Fibroblast of villous mesenchyme (primary cell): ENCODE results near the gene ZNF638. TPM values are rescaled to one million over a fixed set of nuclear protein-coding genes. Genes with fewer than 3 reads are reported as not detected.

Source experiments
- DNase-seq: peaks from one replicate; pipeline ENCODE4 v3.0.0-alpha.2; 2010; ENCODE audit warnings: low read depth
- H3K4me3 ChIP-seq: 2 replicates; pipeline ENCODE4 v1.5.1; 2011; ENCODE audit warnings: low read depth, mild to moderate bottlenecking, low read length
- CTCF ChIP-seq: IDR thresholded peaks from 2 replicates; pipeline ENCODE4 v1.5.1; 2012; ENCODE audit warnings: low read depth, mild to moderate bottlenecking, low read length; ENCODE audit not compliant: insufficient read depth
- total RNA-seq: library from RNA; depleted of rRNA; stranded (reverse); fragments of >200 nt; gene quantifications from 2 replicates; pipeline ENCODE4 v1.2.3, GENCODE V29; 2012

ZNF638 gene
- total RNA-seq, 1 donor: 139 TPM

GRCh38 chr2:71362447-71362846 is 30.9 kb downstream of the ZNF638 start:
- TF ChIP-seq CTCF: no peak
- H3K4me3 ChIP-seq: no peak overlapping the region
- DNase-seq: no peak

DNA sequence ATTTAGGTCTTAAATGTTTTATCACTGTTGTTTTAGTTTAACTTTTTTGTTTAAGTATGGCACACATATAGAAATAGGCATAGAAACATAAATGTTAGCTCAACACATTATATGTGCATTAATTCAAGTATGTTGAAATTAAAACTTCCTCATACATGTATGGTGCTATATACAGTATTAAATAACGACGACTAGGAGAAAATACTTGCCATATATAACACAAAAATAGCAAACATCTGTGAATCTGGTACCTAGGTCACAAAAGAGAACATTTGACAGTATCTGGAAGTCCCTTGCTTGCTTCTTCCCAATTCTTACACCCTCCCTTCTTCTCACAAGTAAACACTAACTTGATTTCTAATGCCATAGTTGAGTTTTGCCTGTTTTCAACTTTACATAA is 38.4 kb downstream of the ZNF638 start:
- no peak for TF ChIP-seq CTCF
- no peak for DNase-seq
- H3K4me3 ChIP-seq: no peak overlapping the region

DNA sequence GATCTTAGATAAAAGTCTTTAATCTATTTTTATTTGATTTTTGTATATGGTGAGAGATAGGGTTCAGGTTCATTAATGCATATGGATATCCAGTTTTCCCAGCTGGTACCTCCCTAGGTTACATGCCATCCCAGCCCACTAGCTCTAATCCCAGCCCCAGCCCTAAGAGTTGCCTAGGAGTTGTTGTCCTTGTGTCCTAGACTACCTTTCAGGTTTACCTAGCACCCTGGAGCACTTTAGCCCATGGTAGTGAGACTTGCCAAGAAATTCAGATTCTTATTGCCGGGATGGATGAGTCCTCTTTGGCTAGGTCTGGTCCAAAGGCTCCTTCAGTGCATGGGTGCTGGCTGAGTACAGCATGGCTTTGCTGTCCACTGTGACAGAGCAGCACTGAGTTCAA is 40.5 kb downstream of the ZNF638 start:
- TF ChIP-seq CTCF: no peak
- no peak for DNase-seq
- no peak overlapping the region for H3K4me3 ChIP-seq

GRCh38 chr2:71379086-71379485 is 47.5 kb downstream of the ZNF638 start:
- DNase-seq: peak; percentile 85
- H3K4me3 ChIP-seq: no peak overlapping the region
- TF ChIP-seq CTCF: no peak

DNA sequence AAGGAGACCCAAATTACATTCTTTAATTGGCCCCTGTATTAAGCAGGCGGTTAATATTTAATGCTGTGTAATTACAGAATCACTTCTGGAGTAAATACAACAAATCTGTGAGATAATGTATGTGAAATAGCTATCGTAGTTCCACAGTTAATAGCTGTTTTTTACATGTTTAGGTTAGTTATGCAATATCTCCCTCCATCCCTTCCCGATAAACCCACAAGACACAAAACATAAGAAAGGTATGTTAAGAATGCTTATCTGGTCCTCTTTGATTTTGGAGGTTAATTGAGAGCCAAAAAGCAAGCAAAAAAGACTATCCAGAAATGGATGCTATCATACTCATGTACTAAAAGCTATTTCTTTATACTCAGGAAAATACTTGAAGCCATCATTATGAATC is 49.1 kb downstream of the ZNF638 start:
- H3K4me3 ChIP-seq: no peak overlapping the region
- no peak for TF ChIP-seq CTCF
- DNase-seq: peak; percentile 38

- TF ChIP-seq CTCF: no peak
These were observed 53.4 kb downstream of the ZNF638 start for GRCh38 chr2:71385012-71385411.

DNA sequence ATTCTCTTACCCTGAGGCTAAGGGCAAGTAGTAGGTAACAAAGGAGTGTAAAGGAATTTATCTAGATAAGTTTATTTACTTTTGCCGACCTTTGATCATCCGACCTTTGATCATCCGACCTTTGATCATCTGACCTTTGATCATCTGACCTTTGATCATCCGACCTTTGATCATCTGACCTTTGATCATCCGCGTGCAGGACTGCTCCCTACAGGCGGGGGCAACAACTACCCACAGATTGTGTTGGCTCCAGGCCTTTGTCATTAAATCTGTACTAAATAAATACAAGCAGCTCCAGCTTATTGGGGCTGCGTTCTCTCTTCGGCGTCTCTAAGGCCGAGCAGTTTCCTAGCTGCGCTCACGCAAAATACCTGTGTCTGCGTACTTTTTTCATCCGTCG is 56.6 kb downstream of the ZNF638 start:
- no peak overlapping the region for H3K4me3 ChIP-seq
- DNase-seq: no peak
- no peak for TF ChIP-seq CTCF

More at GRCh38 chr2:71385012-71385411, 53.4 kb downstream of the ZNF638 start:
- peak; percentile 88 for DNase-seq
- H3K4me3 ChIP-seq: no peak overlapping the region
